ACHN (cell line): ENCODE results near the gene BCAS4.
A peak's percentile ranks its signal among the peaks of the same experiment; 100 is the strongest.
"Not testable (repeated sequence)": the region's sequence is repeated elsewhere in the genome, so short reads cannot be mapped to it uniquely, and the experiment has no call there.

ENCODE experiments used
- DNase-seq: peaks from one replicate; pipeline ENCODE4 v3.0.0-alpha.2; 2015
- in situ Hi-C: cut with HindIII; loops from 2 replicates; pipeline ENCODE4 v1.10.0; 2017; ENCODE audit warnings: low sequenced_read_pairs, low pct_ligation_motif_present, low pct_unique_long_range_greater_than_20kb

BCAS4 gene, protein sequence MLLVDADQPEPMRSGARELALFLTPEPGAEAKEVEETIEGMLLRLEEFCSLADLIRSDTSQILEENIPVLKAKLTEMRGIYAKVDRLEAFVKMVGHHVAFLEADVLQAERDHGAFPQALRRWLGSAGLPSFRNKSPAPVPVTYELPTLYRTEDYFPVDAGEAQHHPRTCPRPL

DNA sequence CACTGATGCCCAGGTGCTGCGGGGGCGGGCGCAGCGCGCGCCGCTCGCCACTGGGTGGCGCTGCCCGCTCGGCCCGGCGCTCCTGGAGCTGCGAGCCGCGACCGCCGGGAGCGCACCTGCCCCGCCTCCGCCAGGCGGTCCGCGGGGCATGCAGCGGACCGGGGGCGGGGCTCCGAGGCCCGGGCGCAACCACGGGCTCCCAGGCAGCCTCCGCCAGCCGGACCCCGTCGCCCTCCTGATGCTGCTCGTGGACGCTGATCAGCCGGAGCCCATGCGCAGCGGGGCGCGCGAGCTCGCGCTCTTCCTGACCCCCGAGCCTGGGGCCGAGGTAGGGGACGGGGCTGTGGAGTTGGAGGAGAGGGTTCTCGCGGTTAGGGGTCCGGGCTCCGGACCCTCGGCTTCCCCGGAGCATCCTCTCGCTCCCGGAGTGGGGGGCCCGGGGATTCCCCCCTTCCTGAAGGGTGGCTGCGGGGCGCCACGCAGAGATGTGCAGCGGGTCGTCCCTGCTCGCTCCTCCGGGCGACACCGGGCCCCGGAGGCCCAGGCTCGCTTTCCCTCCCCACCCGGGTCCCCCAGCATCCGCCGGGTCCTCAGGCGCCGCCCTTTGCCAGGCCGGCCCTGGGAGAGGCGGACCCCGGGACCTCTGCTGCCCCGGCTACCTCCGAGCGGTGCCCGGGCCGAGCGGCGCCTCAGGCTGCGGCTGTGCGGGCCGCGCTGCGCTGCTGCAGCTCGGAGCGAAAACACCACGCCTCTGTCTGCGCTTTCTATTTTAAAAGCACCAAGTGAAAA, at the start of gene BCAS4:
BCAS4 (plus strand) TSS at position 216 of the 789 bp plus-strand sequence; CDS start at position 239, 23 bp downstream.
- in situ Hi-C loops = no loop called here
- DNase-seq = peak; percentile 84

DNA sequence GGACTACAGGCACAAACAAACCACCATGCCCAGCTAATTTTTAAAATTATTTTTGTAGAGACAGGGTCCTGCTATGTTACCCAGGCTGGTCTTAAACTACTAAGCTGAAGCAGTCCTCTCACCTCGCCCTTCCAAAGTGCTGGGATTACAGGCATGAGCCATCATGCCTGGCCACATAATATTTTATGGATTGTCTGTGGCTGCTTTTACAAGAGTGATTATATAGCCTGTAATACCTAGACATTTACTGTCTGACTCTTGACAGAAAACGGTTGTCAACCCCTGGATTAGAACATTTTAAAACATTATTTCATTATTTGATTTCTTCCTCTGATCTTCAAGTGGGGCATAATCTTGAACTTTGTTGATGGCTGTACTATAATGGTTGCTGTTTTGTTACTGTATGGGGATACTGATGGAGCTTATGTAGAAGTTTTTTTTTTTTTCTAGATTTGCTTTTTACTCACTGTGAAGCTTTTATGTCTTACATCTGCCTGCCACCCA, 49.2 kb upstream of the BCAS4 start:
- in situ Hi-C loops = no loop called here

DNA sequence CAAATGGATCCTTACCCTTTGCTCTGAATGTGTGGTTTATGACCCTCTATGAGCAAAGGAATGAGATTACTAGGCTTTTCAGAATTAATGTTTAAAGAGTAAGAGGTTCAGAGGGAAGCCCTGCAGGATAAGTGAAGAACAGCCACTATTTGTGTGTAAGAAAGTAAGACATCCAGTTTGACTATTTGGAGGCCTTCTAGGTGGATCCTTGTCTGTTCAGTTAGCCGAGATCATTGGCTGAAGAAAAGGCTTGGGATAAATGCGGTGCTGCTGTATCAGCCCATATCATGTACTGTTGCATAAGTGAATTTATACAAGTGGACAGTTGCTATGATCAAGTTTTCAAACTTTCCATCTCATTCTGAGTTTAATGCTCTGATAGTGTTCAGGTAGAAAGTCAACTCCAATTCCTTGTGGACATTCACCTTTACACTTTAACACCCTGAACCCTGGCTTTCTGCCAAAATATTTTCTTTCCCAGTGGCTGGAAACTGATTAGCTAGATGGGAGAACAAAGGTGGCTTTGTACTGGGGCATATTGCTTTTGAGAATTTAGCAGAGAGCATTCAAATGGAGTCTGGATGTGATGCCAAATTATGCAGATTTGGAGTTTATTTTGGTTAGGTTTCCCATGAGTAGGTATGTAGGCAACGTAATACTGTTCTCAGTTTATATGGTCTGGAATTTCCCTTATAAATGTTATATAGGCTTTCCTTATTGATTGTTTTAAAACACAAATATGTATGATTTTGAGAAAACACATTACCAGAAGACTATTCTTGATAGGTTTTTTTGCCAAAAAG, 48.5 kb upstream of the BCAS4 start:
- in situ Hi-C loops = no loop called here
- DNase-seq = peak; percentile 47

More for the DNA sequence above, 49.2 kb upstream of the BCAS4 start:
- no peak for DNase-seq

DNA sequence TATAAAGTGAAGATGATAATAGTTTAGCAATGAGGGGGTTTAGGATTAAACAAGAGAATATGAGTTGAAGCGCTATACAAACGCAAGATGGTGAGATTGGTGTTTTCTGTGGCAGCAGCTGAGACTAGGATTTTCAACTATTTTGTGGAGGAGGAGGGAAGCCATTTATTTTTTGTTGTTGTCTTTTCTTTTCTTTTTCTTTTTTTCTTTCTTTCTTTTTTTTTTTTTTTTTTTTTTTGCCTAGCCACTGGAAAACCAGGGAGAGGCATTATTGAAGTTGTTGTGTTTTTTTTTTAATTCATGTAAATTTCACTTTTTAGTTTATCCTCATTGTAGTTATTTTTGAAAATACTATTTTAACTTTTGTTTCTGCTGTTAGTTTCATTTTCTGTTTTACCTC, 47.6 kb upstream of the BCAS4 start:
- no peak for DNase-seq
- in situ Hi-C loops = no loop called here

DNA sequence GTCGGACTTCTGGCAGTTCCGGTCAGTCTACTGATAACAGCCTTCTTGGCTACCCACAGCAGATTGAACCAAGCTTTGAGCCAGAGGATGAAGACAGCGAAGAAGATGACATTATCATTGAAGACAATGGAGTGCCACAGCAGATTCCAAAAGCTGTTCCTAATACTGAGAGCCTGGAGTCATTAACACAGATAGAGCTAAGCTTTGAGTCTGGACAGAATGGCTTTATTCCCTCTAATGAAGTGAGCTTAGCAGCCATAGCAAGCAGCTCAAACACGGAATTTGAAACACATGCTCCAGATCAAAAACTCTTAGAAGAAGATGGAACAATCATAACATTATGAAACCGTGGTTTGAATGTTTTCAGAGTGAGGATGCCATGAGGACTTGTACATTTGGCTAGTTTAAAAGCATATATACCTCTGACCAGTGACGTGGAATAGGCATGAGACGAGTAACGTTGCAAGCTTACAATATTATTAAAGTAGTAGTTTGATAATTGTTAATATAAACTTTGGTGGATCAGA, 44.7 kb upstream of the BCAS4 start:
- in situ Hi-C loops = no loop called here

DNA sequence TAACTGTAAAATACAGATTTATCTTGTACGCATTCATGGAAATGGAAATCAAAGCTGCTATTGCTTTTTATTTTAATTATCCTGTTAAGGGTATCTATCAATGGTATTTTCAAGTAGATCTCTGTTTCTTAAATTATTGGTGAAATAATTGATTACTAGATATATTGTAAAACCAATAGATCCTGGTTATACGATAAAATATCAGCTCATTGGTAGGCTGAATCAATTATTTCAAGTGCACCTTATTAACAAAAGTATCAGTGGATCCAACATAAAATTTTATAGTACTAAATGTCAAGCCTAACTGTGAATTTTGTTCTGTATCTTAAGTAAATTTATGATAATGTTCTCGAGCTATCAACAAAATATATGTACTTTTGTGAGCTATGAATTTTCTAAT, 41.7 kb upstream of the BCAS4 start:
- in situ Hi-C loops = no loop called here
- no peak for DNase-seq

More for the DNA sequence above, 44.7 kb upstream of the BCAS4 start:
- DNase-seq = no peak

DNA sequence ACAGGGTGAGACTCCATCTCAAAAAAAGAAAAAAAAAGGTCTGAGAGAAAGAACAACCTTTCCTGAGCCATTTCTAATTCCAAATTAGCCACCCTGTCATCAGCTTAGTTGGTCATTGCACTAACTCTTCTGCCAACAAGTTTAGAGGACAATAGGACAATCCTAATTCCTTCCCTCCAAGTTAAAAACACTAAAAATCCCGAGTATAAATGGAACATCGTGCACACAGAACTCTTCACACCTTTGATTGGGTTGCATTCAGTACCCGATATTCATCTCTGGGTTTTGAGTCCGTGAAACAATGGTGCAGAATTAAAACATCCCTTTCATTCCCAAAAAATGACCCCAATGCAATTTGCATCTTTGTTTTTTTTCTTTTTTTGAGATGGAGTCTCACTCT, 40.4 kb upstream of the BCAS4 start:
- DNase-seq = no peak
- in situ Hi-C loops = no loop called here

DNA sequence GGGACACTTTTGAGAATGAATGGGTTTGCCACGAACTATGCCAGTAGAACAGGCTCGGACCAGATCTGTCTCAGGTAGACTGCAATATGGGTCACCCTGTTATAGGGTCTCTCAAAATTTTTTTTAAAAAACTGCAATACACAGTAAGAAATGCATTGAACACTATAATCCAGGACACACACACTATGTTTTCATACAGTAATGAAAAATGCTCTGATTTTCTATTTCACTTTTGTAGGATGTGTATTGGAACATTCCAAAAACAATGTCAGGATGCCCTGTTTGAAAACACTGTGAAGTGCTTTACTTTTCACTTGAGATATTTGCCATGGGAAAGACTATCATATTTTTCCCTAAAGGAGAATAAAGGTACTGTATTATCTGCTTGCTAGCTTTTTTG, 38.4 kb upstream of the BCAS4 start:
- DNase-seq = no peak
- in situ Hi-C loops = no loop called here

DNA sequence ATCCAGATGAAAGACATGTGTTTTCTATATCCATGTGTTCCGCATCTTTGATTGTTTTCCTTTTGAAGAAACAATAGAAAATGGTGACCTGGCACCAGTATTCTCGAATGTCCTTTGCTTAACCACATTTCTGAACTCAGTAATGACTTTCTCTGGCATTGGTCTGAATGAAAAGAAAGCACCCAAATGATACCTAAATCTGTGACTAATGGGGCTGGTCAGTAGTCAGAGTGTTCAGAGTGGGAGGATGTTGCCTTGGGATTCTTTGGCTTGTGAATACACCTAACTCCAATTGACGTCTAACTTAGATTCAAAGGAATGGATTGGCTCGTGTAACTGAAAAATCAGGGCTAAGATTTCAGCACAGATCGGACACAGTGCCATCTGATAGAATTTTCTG, 36.4 kb upstream of the BCAS4 start:
- in situ Hi-C loops = no loop called here
- no peak for DNase-seq

DNA sequence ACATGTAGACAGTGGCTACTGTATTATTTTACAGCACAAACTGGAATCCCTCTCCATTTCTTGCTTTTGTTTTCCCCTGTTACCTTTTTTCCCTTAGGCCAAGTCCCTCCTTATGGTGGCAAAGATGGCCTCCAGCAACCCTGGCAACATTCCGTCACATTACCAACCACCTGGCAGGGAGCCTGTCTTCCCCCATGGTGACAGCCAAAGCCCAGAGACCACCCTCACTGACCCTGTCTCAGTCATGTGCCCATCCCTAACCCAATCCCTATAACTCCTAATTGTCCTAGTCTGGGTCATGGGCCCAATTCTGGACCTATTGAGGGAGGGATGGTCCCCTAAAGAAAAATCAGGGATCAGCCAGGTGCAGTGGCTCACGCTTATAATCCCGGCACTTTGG, 35.9 kb upstream of the BCAS4 start:
- in situ Hi-C loops = no loop called here
- no peak for DNase-seq

DNA sequence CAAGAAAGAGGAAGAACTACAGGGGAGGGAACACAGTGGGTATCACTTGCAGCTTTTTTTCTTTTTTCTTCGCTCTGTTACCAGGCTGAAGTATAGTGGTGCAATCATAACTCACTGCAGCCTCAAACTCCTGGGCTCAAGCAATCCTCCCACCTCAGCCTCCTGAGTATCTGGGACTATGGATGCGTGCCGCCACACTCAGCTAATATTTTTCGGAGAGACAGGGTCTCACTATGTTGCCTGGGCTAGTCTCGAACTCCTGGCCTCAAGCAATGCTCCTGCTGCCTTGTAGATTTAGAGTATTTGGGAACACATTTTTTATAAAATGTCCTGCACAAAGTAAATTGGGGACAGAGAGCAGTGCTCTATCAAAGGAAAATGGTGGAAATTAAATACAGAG, 35.2 kb upstream of the BCAS4 start:
- in situ Hi-C loops = no loop called here
- no peak for DNase-seq

DNA sequence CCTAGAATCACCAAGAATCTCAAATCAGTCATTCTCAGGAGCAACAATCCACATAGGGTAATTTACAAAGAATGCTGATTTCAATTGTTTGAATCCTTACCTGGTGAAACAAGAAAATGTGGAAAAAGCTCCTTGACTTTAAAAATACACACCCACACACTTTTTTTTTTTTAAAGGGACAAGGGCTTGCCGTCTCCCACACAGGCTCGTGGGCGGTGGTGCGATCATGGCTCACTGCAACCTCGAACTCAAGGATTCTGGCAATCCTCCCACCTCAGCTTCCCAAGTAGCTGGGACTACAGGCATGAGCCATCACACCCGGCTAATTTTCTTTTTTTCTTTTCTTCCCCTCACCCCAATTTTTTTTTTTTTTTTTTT, 32.8 kb upstream of the BCAS4 start:
- in situ Hi-C loops = no loop called here
- DNase-seq = peak; percentile 47

DNA sequence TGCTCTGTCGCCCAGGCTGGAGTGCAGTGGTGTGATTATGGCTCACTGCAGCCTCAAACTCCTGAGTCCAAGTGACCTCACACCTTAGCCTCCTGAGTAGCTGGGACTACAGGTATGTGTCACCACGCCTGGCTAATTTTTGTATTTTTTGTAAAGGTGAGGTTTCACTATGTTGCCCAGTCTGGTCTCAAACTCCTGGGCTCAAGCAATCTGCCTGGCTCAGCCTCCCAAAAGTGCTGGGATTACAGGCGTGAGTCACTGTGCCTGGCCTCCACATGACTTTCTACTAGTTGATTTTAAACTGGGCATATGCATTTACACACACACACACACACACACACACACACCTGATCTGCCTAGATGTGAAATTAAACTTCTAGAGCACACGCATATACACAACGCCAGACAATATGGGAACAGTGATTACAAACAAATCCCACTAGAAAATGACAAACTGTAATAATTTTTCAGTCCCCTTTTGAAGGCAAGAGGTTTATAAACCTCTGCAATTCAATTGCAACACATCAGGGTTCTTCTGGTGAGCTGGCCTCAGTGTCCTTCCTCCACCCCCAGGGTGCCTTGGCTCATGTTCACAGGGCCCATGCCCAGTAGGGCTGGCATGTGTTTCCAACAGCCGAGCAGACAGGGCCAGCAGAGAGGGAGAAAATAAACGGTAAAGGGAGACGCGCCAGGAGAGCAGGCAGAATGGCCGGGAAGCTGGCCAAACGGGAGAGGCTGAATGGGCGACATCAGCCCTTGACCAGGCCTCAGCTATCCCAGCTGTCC, 32.2 kb upstream of the BCAS4 start:
- in situ Hi-C loops = no loop called here
- DNase-seq = peak; percentile 72

DNA sequence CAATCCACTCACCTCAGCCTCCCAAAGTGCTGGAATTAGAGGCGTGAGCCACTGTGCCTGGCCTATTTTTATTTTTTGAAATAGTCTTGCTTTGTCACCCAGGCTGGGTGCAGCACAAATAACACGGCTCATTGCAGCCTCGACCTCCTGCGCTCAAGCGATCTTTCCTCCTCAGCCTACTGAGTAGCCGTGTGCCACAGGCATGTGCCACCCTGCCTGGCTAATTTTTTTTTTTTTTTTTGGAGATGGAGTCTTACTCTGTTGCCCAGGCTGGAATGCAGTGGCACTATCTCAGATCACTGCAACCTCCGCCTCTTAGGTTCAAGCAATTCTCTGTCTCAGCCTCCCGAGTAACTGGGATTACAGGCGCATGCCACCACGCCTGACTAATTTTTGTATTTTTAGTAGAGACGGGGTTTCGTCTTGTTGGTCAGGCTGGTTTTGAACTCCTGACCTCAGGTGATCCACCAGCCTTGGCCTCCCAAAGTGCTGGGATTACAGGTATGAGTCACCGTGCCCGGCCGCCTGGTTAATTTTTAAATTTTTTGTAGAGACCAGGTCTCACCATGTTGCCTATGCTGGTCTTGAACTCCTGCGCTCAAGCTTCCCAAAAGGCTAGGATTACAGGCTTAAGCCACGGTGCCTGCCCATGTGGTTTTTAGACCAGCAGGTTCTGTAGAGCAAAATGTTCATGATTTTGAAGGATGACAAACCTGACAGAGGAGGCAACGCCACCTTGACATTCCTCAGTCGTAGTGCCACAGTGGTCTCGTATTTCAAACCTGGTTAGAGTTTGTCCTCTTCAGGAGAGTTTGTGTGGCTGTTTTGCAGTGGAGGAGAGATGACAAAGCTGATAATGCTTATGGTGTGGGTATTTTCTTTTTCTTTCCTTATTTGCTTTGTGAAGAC, 31.1 kb upstream of the BCAS4 start:
- DNase-seq, in situ Hi-C loops: not testable (repeated sequence)

DNA sequence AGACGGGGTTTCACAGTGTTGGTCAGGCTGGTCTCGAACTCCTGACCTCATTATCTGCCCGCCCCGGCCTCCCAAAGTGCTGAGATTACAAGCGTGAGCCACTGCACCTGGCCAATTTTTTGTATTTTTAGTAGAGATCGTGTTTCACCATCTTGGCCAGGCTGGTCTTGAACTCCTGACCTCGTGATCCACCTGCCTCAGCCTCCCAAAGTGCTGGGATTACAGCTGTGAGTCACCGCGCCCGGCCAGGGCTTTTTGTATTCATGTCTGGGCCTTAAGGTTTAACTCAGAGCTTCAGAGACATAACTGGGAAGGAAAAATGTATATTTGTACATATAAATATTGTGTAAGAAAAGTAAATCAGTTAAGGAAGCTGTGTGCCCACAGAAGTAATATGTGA, 29.6 kb upstream of the BCAS4 start:
- in situ Hi-C loops, DNase-seq: not testable (repeated sequence)

DNA sequence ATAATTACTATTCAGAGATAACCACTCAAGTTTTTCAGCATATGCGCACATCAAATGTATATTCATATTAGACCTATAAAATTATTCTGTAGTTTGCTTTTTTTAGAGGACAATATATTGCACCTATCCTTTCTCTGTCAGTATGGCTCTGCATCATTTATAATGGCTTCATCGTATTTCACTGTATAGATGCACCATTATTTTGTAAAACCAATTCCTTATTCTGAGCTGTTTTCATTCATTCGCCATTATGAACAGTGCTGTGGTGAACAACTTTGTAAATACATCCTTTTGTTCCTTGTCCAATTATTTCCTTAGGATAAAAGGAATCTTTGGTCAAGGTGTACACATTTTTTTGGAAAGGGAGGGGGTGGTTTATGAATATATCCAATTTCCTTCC, 29.2 kb upstream of the BCAS4 start:
- in situ Hi-C loops = no loop called here
- no peak for DNase-seq

DNA sequence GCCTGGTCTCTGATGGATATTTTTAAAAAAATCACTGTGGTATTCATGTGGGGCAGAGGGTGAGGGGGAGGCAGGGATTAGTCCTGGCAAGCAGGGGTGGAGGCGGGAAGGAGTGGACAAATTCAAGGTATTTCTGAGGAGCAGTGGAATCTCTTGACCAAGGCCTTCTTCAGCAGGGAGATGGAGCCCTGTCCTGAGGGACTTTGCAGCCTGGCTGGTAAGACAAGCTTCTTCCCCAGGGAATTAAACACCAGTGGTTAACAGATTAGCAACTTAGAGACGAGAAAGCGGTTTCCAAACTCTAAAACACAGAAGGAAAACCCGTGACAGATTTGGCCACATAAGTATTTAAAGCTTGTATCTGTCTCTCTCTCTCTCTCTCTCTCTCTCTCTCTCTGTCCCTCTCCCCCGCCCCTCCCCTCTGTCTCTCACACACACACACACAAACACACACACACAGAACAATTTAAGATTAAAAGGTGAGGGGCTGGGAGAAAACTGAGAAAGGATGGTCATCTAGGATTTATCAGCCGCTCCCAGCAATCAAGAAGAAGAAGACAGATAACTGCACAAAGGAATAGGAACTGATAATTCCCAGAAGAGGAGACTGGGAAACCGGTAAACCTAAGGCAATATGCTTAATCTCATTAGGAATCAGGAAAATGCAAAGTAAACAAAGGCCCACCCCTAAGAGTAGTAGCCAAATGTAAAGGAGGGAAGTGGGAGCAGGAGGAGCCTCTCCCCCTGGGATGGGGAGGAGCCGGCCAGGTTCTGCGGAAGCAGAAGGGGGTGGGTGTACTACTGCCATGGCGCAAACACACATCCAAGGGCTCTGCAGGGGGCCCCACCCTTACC, 27.7 kb upstream of the BCAS4 start:
- DNase-seq, in situ Hi-C loops: not testable (repeated sequence)
